Inferior parietal cortex (tissue), 1 donor: ENCODE results near the gene HES5.

Source experiments
- DNase-seq: peaks from one replicate; pipeline ENCODE4 v3.0.0-alpha.2; 2016; ENCODE audit errors: extremely low spot score

The HES5 gene

DNA sequence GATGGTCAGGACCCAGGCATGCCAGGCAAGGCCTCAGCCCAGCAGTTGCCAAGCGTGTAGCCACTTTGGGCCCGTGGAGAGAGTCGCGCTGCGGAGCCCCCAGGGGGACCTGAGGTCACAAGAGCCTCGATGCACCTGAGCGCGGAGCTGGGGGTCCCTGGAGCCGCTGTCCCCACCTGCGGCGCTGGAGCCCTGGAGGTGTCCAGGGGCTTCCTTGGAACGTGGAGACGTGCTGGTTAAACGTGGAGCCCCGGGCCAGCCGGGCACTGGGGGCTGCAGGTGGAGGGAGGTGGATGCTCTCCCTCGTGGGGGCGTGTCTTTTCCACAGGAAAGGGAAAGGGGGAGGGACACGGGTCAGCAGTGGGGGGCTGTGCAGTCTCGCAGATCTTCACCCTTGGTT is 50.9 kb downstream of the HES5 start:
- DNase-seq, result no peak
